ENCODE data around the gene SOHLH2.

DNA sequence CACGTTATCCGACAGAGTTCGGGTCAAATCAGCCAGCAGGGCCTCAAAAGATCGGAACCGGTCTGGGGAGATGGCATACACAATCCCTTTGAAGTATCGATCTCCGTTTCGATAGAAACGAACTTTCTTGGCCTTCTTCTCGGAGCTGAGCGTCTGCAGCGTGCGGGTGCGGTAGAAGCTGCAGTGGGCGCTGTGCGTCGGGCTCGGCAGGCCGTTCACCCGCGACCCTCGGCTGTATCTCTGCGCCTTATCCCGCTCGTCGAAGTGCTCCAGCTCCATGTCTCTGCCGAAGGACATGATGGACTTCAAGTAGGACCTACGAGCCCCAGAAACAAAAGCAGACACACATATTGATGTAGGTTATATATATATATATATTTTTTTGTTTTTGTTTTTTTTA lies 88.5 kb downstream of the SOHLH2 start:
- TF ChIP-seq, protein P1, sequence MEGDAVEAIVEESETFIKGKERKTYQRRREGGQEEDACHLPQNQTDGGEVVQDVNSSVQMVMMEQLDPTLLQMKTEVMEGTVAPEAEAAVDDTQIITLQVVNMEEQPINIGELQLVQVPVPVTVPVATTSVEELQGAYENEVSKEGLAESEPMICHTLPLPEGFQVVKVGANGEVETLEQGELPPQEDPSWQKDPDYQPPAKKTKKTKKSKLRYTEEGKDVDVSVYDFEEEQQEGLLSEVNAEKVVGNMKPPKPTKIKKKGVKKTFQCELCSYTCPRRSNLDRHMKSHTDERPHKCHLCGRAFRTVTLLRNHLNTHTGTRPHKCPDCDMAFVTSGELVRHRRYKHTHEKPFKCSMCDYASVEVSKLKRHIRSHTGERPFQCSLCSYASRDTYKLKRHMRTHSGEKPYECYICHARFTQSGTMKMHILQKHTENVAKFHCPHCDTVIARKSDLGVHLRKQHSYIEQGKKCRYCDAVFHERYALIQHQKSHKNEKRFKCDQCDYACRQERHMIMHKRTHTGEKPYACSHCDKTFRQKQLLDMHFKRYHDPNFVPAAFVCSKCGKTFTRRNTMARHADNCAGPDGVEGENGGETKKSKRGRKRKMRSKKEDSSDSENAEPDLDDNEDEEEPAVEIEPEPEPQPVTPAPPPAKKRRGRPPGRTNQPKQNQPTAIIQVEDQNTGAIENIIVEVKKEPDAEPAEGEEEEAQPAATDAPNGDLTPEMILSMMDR (IDR thresholded peaks at IDR 0.05), result no peak
- no peak for TF ChIP-seq EP300 (IDR thresholded peaks at IDR 0.05)
